ENCODE data around the gene MYOZ2.
A peak's percentile ranks its signal among the peaks of the same experiment; 100 is the strongest.

DNA sequence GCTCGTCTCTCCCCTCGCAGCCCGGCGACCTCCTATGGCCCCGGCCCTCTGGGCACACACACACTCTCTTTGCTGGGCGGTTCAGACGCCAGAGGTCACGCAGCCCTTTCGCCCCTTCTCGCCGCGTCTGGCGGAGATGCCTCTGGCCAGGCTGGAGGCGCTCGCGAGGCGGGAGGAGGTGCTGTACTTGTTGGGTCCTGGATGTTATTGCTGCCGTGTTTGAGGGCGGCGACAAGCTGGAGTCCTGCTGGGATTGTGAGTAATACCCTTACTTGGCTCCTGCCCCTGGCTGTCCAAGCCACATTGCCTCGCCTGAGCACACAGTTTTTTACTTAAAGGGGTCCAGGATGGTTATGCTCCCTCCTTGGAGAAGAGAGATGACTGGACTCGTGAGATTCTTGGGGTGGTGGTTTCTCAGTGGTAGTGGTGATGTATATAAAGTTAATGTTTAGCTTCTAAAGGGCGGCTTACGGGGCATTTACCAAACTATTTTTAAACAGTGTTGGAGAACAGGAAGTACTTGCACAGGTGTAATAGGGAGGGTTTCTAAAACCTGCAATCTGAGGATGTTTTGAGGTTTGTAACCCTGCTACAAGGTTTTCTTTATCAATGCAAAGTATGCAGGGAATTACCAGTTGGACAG is 77.5 kb downstream of the MYOZ2 start:
- no peak for TF ChIP-seq ZFX (IDR thresholded peaks at IDR 0.05)
- TF ChIP-seq, protein P1, sequence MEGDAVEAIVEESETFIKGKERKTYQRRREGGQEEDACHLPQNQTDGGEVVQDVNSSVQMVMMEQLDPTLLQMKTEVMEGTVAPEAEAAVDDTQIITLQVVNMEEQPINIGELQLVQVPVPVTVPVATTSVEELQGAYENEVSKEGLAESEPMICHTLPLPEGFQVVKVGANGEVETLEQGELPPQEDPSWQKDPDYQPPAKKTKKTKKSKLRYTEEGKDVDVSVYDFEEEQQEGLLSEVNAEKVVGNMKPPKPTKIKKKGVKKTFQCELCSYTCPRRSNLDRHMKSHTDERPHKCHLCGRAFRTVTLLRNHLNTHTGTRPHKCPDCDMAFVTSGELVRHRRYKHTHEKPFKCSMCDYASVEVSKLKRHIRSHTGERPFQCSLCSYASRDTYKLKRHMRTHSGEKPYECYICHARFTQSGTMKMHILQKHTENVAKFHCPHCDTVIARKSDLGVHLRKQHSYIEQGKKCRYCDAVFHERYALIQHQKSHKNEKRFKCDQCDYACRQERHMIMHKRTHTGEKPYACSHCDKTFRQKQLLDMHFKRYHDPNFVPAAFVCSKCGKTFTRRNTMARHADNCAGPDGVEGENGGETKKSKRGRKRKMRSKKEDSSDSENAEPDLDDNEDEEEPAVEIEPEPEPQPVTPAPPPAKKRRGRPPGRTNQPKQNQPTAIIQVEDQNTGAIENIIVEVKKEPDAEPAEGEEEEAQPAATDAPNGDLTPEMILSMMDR (conservative IDR thresholded peaks at IDR 0.05), result peak; percentile 54
